DOHH2 (cell line): ENCODE data around the gene KCNN1.

Experiments used
- H3F3A ChIP-seq: fragments of 200-600 bp; sonication (generic), shearing (Covaris generic); 2 replicates; pipeline ENCODE4 v1.6.0; 2016; ENCODE audit warnings: antibody characterized with exemption, mild to moderate bottlenecking; ENCODE audit not compliant: control insufficient read depth, insufficient read depth
- H3K27ac ChIP-seq: fragments of 200-600 bp; sonication (generic); 2 replicates; pipeline ENCODE4 v1.5.1; 2014; ENCODE audit warnings: low read depth, mild to moderate bottlenecking, low read length, moderate library complexity
- H3K27me3 ChIP-seq: fragments of 200-600 bp; sonication (generic); 2 replicates; pipeline ENCODE4 v1.6.1; 2014; ENCODE audit warnings: mild to moderate bottlenecking, low read length, mixed read lengths; ENCODE audit not compliant: control insufficient read depth
- H3K36me3 ChIP-seq: fragments of 200-600 bp; sonication (generic); 2 replicates; pipeline ENCODE4 v1.6.1; 2014; ENCODE audit warnings: mild to moderate bottlenecking, low read length, moderate library complexity, mixed read lengths; ENCODE audit not compliant: control insufficient read depth
- H3K4me1 ChIP-seq: fragments of 200-600 bp; sonication (generic); 2 replicates; pipeline ENCODE4 v1.6.1; 2014; ENCODE audit warnings: mild to moderate bottlenecking, low read length, mixed read lengths; ENCODE audit not compliant: control insufficient read depth
- H3K4me2 ChIP-seq: fragments of 200-600 bp; sonication (generic); 2 replicates; pipeline ENCODE4 v1.6.0; 2014; ENCODE audit warnings: mild to moderate bottlenecking, low read length, moderate library complexity
- H3K4me3 ChIP-seq: fragments of 200-600 bp; sonication (generic); 2 replicates; pipeline ENCODE4 v1.5.1; 2014; ENCODE audit warnings: mild to moderate bottlenecking, low read length, mixed read lengths
- H3K79me2 ChIP-seq: fragments of 200-600 bp; sonication (generic); 2 replicates; pipeline ENCODE4 v1.6.1; 2014; ENCODE audit warnings: mild to moderate bottlenecking, low read length, mixed read lengths; ENCODE audit not compliant: control insufficient read depth
- H3K9me2 ChIP-seq: fragments of 200-600 bp; sonication (generic); replicated peaks from 2 replicates; pipeline ENCODE4 v1.6.1; 2014; ENCODE audit warnings: mild to moderate bottlenecking, low read length, mixed read lengths; ENCODE audit not compliant: control insufficient read depth
- H3K9me3 ChIP-seq: fragments of 200-600 bp; sonication (generic); 2 replicates; pipeline ENCODE4 v1.6.1; 2014; ENCODE audit warnings: antibody characterized with exemption, low read length, mixed read lengths; ENCODE audit not compliant: control insufficient read depth, insufficient read depth
- H4K20me1 ChIP-seq: fragments of 200-600 bp; sonication (generic); 2 replicates; pipeline ENCODE4 v1.6.0; 2014; ENCODE audit warnings: low read depth, mild to moderate bottlenecking, antibody characterized with exemption, low read length, moderate library complexity; ENCODE audit not compliant: control insufficient read depth, insufficient read depth
- EZH2phosphoT487 ChIP-seq: fragments of 200-600 bp; sonication (generic); IDR thresholded peaks from 2 replicates; pipeline ENCODE4 v1.6.1; 2017; ENCODE audit warnings: borderline replicate concordance, mild to moderate bottlenecking, antibody characterized with exemption, low read length, moderate library complexity, mixed read lengths
- TF ChIP-seq, protein P1 (sequence below): fragments of 200-600 bp; sonication (generic); IDR thresholded peaks from one replicate; pipeline ENCODE4 v1.5.1; 2014; ENCODE audit warnings: antibody characterized with exemption, mild to moderate bottlenecking, low read depth, low read length; ENCODE audit not compliant: poor library complexity, severe bottlenecking

KCNN1 gene

GRCh38 chr19:17922138-17922537 is 44.8 kb upstream of the KCNN1 start:
- H3K27me3 ChIP-seq: peaks cover 8% of the 10 kb centered on the region; the same call in 1 of the 2 replicates
- TF ChIP-seq EZH2phosphoT487: no peak
- TF ChIP-seq, protein P1, sequence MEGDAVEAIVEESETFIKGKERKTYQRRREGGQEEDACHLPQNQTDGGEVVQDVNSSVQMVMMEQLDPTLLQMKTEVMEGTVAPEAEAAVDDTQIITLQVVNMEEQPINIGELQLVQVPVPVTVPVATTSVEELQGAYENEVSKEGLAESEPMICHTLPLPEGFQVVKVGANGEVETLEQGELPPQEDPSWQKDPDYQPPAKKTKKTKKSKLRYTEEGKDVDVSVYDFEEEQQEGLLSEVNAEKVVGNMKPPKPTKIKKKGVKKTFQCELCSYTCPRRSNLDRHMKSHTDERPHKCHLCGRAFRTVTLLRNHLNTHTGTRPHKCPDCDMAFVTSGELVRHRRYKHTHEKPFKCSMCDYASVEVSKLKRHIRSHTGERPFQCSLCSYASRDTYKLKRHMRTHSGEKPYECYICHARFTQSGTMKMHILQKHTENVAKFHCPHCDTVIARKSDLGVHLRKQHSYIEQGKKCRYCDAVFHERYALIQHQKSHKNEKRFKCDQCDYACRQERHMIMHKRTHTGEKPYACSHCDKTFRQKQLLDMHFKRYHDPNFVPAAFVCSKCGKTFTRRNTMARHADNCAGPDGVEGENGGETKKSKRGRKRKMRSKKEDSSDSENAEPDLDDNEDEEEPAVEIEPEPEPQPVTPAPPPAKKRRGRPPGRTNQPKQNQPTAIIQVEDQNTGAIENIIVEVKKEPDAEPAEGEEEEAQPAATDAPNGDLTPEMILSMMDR: no peak
- H3K4me3 ChIP-seq: no peak overlapping the region
- H3F3A ChIP-seq: no peaks in the 10 kb centered on the region
- H3K9me3 ChIP-seq: no peaks in the 10 kb centered on the region
- no peak overlapping the region for H3K4me2 ChIP-seq
- no peak overlapping the region for H3K27ac ChIP-seq
- no peaks in the 10 kb centered on the region for H3K4me1 ChIP-seq
- H3K9me2 ChIP-seq: no peaks in the 10 kb centered on the region
- no peaks in the 10 kb centered on the region for H3K36me3 ChIP-seq
- no peaks in the 10 kb centered on the region for H3K79me2 ChIP-seq
- H4K20me1 ChIP-seq: no peaks in the 10 kb centered on the region

DNA sequence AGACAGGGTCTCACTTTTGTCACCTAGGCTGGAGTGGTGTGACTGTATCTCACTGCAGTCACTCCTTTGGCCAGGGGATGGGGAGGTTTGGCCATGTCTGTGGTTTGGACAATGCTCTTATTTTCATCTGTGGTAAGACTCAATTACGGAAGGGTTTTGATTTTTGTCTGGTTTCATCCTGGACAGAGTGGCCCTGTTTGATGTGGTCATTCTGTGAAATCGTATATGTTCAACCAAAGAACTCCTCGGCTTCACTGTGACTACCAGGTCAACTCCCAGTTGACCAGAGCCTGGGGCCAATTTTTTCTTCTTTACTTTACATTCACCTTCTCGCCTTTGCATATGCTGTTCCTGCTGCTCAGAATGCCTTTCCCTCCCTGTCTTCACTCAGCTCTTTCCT is 40.9 kb upstream of the KCNN1 start:
- no peak overlapping the region for H3K4me3 ChIP-seq
- no peaks in the 10 kb centered on the region for H3K36me3 ChIP-seq
- H3K9me3 ChIP-seq: no peaks in the 10 kb centered on the region
- no peaks in the 10 kb centered on the region for H3K9me2 ChIP-seq
- H3K4me1 ChIP-seq: no peaks in the 10 kb centered on the region
- no peak overlapping the region for H3K27ac ChIP-seq
- H4K20me1 ChIP-seq: no peaks in the 10 kb centered on the region
- H3K79me2 ChIP-seq: no peaks in the 10 kb centered on the region
- no peak for TF ChIP-seq EZH2phosphoT487
- TF ChIP-seq, protein P1: no peak
- no peaks in the 10 kb centered on the region for H3F3A ChIP-seq
- H3K4me2 ChIP-seq: no peak overlapping the region
- H3K27me3 ChIP-seq: 0 out of 2 replicates have a peak, but pooled peaks cover 4% of the 10 kb centered on the region

DNA sequence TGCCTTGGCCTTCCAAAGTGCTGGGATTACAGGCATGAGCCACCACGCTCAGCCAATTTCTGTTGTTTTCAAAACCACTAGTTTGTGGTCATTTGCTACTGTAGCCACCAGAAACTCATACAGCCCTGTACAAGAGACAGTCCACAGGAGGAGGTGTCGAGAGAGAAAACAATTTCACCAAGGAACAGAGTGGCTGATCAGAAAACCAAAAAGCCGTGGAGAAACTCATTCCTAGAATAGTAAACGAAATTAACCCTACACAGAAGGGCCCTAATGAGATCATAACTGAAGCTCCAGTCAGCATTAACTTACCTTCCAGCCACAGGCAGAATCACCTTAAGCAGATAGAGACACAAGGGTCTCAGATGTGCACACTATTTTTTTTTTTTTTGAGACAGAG is 37.9 kb upstream of the KCNN1 start:
- Histone ChIP-seq H3K36me3 (no peaks in the 10 kb centered on the region), H3K4me2 (no peak overlapping the region), H3K27ac (no peak overlapping the region), H3K79me2 (peaks cover 12% of the 10 kb centered on the region), H3K27me3 (no peaks in the 10 kb centered on the region), H3K4me1 (peaks cover 16% of the 10 kb centered on the region), H3K4me3 (no peak overlapping the region), H4K20me1 (no peaks in the 10 kb centered on the region), H3F3A (no peaks in the 10 kb centered on the region), H3K9me2 (no peaks in the 10 kb centered on the region), H3K9me3 (no peaks in the 10 kb centered on the region)
- no peak for TF ChIP-seq EZH2phosphoT487
- TF ChIP-seq, protein P1: no peak
